ENCODE results near the gene OSBPL7. TPM values are rescaled to one million over a fixed set of nuclear protein-coding genes. Genes with fewer than 3 reads are reported as not detected.
A peak's percentile ranks its signal among the peaks of the same experiment; 100 is the strongest.

OSBPL7 gene
- total RNA-seq, 1 experiment from 2014 or later: 9.1 TPM

GRCh38 chr17:47841488-47842291 is 20.1 kb upstream of the OSBPL7 start:
- Histone ChIP-seq H3K4me1 (ENCODE audit: control insufficient read depth, insufficient read depth, low read length) (peaks cover 17% of the 10 kb centered on the region), H3K4me3 (ENCODE audit: low read depth in 2 of 2, low read length in 2 of 2) (peak overlapping the region; percentile 84 to 90), H3K36me3 (ENCODE audit: control insufficient read depth, insufficient read depth, low read length) (no peaks in the 10 kb centered on the region), H3K27ac (ENCODE audit: low read length) (peak overlapping the region; percentile 76; the same call in 1 of the 2 replicates), H3K9me3 (ENCODE audit: control insufficient read depth, insufficient read depth, low read depth, low read length) (no peaks in the 10 kb centered on the region), H3K27me3 (ENCODE audit: control insufficient read depth, insufficient read depth, low read length) (no peaks in the 10 kb centered on the region)
- ChIA-PET CTCF (interaction anchor here (0.6 to 5.2 kb wide), 4 partner anchors 10 to 90 kb away, joined by 3 to 78 read pairs (median 6); partner anchors contain the start of genes LRRC46, MRPL10 and SP2), POLR2A (no interaction called here)
- no peak for DNase-seq (ENCODE audit: low read depth, low spot score)
- intact Hi-C loops (cut with micrococcal nuclease; ENCODE audit: unreplicated experiment): loop anchor here (1.0 to 5.0 kb wide), 3 partner anchors 49 to 176 kb away; partner anchors contain the start of gene CDK5RAP3
- no TSS peak for BruUV-seq (replicated peaks)
- in situ Hi-C loops (cut with HindIII; ENCODE audit: low pct_unique_long_range_greater_than_20kb, low sequenced_read_pairs): no loop called here
- peak; percentile 19 for ATAC-seq
- TF ChIP-seq SIN3A (IDR thresholded peaks at IDR 0.05; ENCODE audit: borderline replicate concordance, insufficient read depth, low read depth, low read length) (no peak), POLR2AphosphoS5 (IDR thresholded peaks at IDR 0.05; ENCODE audit: low read depth, low read length) (no peak), REST (IDR thresholded peaks at IDR 0.05; ENCODE audit: insufficient read depth in 1 of 2, low read depth in 2 of 2, low read length in 1 of 2) (no peak), TCF7L2 (IDR thresholded peaks at IDR 0.05; ENCODE audit: low read depth, low read length) (no peak), CTCF (IDR thresholded peaks at IDR 0.05) (no peak; the same call in none of the 2 replicates)

GRCh38 chr17:47840742-47841487 is 19.3 kb upstream of the OSBPL7 start, which contains the start of gene SCRN2:
Gene SCRN2, minus strand, starts transcription at chr17:47841273. Its CDS starts 430 bp downstream, at chr17:47840843.
- intact Hi-C loops (cut with micrococcal nuclease; ENCODE audit: unreplicated experiment) (loop anchor here (1.0 to 5.0 kb wide), 3 partner anchors 49 to 176 kb away; partner anchors contain the start of gene CDK5RAP3), in situ Hi-C loops (cut with HindIII; ENCODE audit: low pct_unique_long_range_greater_than_20kb, low sequenced_read_pairs) (no loop called here)
- H3K27ac ChIP-seq (ENCODE audit: low read length): peak within 1 kb of the TSS; percentile 76
- peak; percentile 91 for ATAC-seq
- TF ChIP-seq CTCF (IDR thresholded peaks at IDR 0.05) (peak; percentile 99), POLR2AphosphoS5 (IDR thresholded peaks at IDR 0.05; ENCODE audit: low read depth, low read length) (no peak; the same call in 1 of the 2 replicates), SIN3A (IDR thresholded peaks at IDR 0.05; ENCODE audit: borderline replicate concordance, insufficient read depth, low read depth, low read length) (0 out of 2 replicates have a peak, but pooled peaks have one; percentile 50), TCF7L2 (IDR thresholded peaks at IDR 0.05; ENCODE audit: low read depth, low read length) (no peak), REST (IDR thresholded peaks at IDR 0.05; ENCODE audit: insufficient read depth in 1 of 2, low read depth in 2 of 2, low read length in 1 of 2) (peak in 1 of 2 experiments; percentile 56; a peak in 1 of 4 replicates)
- H3K4me3 ChIP-seq (ENCODE audit: low read depth in 2 of 2, low read length in 2 of 2): peak within 1 kb of the TSS; percentile 84 to 90
- H3K9me3 ChIP-seq (ENCODE audit: control insufficient read depth, insufficient read depth, low read depth, low read length): no peaks in the 10 kb centered on the region
- H3K4me1 ChIP-seq (ENCODE audit: control insufficient read depth, insufficient read depth, low read length): peaks cover 17% of the 10 kb centered on the region
- CTCF ChIA-PET: interaction anchor here (0.6 to 5.2 kb wide), 6 partner anchors 10 to 177 kb away, joined by 3 to 78 read pairs (median 4); partner anchors contain the start of genes LRRC46, MRPL10, SP2 and SP6
- BruUV-seq (replicated peaks): TSS peak; percentile 94
- POLR2A ChIA-PET: no interaction called here
- DNase-seq (ENCODE audit: low read depth, low spot score): peak; percentile 52
- H3K36me3 ChIP-seq (ENCODE audit: control insufficient read depth, insufficient read depth, low read length): no peaks in the 10 kb centered on the region
- H3K27me3 ChIP-seq (ENCODE audit: control insufficient read depth, insufficient read depth, low read length): no peaks in the 10 kb centered on the region

Measured in Panc1 (cell line).